ENCODE data around the gene PDCD1.

DNA sequence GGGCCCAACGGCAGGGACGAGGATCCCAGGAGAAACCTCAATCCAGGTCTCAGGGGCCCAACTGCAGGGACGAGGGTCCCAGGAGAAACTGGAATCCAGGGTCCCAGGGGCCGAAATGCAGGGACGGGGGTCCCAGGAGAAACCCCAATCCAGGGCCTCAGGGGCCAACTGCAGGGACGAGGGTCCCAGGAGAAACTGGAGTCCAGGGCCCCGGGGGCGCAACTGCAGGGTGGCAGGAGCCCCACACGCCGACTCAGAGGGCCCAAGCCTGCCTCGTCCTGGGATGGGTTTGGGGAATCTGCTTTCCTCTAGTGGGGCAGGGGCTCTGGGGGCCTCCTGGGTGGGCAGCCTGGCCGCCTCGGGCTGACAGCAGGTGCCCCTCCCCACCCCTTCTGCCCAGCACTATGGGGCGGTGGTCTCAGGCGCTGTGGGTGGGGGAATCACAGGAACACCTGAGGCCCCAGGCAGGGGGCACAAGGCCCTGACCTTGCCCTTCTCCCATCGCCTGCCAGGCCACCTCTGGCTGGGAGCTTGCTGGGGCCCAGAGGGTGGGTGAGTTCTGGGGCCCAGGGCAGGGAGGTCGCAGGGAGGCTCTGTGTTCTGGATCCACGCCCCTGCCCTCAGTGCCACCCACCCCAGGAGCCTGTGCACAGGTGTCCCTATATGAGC lies 18.0 kb upstream of the PDCD1 start:
- TF ChIP-seq CTCF (conservative IDR thresholded peaks at IDR 0.05; ENCODE audit: low read length): no peak
- TF ChIP-seq EZH2phosphoT487 (IDR thresholded peaks at IDR 0.05; ENCODE audit: borderline replicate concordance): no peak

Data from Loucy (cell line).